Amniotic stem cell (primary cell): ENCODE results near the gene TMPRSS7.

ENCODE experiments used
- DNase-seq: peaks from one replicate; lab custom pipeline; 2025; lab: John Stamatoyannopoulos, UW

Gene TMPRSS7

GRCh38 chr3:112096176-112096575, 61.6 kb downstream of the TMPRSS7 start:
- DNase-seq: no peak

GRCh38 chr3:112097378-112097777, 62.8 kb downstream of the TMPRSS7 start:
- DNase-seq: peak; percentile 97

DNA sequence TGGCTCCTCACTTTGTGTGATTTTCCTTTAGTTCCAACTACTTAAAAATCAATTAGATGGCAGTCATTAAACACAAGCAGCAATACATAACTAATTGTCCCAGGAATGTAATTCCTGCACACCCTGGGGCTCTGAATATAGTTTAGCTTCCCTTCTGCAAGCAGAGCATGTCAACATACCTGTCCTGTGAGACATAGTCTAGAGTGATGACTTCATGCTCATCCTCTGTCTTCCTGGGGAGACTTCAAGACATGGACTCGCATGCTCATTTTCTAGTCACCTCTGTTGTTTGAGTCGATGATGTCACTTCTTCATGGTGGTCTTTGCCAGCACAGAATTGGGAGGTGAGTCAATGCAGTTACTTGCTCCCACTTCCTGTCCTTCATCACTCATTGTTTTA, 67.4 kb downstream of the TMPRSS7 start:
- peak; percentile 26 for DNase-seq

GRCh38 chr3:112104774-112105173, 70.2 kb downstream of the TMPRSS7 start:
- DNase-seq: no peak

DNA sequence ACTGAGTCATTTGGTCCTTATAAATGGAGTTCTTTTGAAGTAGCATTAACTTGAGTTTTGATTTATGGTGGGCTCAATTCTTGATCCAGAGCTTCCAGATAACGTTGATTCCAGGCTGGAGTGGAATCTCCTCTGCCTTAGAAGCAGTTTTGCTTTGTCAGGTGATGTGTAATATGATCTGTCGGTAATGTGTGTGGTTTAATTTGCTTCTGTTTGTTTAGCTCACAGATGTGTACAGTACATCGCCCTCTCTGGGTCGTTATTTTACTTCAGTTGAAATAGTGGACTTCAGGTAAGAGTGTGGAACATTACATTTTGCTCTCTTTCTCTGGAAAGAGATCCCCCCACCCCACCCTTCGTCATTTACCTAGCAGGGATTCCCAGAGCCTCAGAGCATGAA, 74.8 kb downstream of the TMPRSS7 start:
- DNase-seq: no peak

GRCh38 chr3:112111785-112112402, 77.4 kb downstream of the TMPRSS7 start:
- peak; percentile 38 for DNase-seq

GRCh38 chr3:112114576-112115160, 80.1 kb downstream of the TMPRSS7 start:
- no peak for DNase-seq

- DNase-seq: no peak
Measured at GRCh38 chr3:112115161-112115739, 80.7 kb downstream of the TMPRSS7 start.

DNA sequence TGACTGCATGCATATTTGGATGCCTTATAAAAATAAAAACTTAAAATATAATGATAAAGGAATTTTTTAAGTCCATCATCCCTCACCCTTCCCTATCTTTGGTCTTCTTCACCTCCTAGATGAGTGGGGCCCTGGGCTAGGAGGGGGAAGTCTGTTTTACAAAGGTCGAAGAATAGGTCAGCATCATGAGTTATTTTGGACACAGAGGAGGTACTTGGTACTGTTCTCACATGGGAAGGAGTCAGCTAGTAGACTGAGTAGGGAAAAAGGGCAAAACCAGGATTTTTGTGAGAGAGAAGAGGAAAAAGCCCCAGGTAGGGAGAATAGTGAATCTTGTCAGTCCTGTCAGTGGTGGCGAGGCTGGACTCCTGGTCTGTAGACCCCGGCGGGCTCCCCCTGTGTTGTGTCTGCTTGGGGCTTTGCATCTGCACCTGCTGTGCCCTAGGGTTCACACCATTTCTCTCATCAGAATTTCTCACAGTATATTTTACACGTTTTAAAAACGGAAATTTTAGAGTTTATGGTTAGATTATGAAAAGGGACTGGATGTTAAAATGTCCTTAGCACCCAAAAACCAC, 81.4 kb downstream of the TMPRSS7 start:
- DNase-seq: no peak

- DNase-seq: no peak
Measured at GRCh38 chr3:112116748-112117186, 82.2 kb downstream of the TMPRSS7 start.

DNA sequence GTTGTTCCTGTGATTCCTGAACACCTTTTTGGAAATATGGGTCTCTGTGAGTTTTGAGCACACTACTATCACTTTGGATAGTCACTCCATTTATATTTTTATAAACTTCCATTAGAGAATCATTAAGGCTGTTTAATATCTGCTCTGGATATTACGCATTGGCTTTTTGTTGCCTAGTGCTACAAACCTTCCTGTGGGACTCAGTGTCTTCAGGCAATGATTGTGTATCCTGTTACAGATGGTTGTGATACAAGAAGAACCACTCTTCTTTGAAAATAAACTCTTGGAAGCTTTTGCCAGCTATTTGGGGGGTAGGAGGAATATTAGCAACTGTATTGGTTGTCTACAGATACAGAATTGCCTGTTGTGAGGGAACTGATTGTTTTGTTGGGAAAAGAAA, 82.9 kb downstream of the TMPRSS7 start:
- no peak for DNase-seq

GRCh38 chr3:112117841-112118571, 83.5 kb downstream of the TMPRSS7 start:
- DNase-seq: no peak

- no peak for DNase-seq
Measured at GRCh38 chr3:112119962-112120836, 85.7 kb downstream of the TMPRSS7 start.

DNA sequence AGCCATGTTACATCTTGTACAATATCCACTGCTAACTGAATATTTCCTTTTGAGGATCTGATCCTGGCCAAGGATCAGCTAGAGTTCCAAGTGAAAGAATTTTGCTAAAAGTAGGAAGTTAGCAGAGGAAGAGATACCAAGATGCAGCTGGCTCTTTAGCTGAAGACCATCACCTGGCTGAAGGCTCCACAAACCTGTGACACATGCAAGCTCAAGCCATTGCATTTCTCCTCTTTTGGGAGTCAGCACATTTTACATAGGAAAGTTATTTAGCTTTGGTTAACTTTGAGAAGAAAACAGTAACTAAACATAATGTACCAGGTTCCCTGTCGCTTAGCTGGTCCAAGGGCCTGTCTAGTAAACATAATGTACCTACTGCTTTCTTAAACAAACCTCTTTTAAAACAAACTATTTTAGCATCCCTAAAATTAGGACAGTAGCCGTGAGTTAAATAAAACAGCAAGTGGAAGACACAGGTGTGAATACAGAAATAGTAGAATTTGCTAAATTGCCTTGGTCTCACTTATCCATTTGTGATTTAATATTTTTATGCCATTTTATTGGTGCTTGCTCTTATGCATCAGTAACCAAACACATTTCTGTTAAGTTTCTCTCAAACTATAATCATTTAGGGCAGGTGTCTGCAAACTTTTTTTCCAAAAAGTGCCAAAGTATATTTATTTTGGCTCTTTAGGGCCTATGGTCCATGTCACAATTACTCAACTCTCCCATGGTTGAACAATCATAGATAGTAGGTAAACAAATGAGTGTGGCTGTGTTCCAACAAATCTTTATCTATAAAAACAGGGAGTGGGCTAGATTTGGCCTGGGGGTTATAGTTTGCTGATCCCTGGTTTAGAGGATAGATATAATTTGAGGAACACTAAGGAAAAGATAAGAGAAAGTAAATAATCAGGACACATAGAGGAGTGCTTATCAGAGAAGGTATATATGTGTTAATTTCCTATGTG, 87.3 kb downstream of the TMPRSS7 start:
- no peak for DNase-seq

- DNase-seq: no peak
Measured at GRCh38 chr3:112122870-112123269, 88.3 kb downstream of the TMPRSS7 start.

DNA sequence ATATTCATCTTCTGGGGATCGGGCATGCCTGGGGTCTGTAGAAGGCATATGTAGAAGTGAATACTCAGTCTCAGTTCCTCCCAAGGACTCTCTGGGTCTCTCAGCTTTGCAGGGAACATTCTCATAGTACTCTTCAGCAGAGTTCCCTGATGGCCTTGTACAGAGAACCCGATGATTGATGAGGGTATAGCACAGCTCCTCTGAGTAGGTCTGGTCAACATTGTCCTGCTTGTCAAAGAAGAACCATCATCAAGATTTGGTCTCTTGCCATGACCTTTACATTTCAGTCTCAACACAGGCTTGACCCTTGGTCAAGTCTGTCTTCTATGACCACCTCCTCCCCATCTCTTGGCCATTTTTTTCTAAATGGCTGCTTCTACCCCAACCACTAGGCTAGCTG, 89.0 kb downstream of the TMPRSS7 start:
- no peak for DNase-seq

DNA sequence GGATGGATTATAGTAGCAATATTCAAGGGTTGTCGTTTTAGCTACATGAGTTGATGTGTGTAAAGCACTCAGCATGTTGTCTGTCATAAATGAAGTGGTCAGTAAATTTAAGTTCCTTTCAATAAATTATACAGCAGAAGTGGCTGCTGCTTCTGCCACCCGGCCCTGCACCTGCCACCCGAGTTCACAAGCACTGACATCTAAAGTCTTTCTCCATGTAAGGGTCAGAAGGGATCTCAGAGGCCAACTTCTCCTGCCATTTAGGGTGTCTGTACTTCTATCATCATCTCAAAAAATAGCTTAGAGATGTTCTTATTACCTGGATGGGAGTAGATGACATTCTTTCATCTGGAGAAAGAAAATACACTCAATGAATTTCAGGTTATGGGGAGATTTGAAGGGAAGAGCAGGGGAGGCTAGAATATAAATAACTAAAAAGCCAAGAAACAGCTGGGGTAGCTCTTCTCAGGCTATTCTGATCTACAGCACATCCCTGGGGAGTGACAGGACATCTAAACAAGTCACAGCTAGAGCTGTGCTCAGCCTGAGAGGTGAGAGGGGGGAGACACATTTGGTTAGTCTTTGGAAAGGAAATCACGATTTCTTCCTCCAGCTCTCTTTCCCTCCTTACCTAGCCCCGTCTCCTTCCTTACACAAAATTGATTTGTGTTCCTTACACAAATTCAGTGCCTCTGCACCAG, 90.5 kb downstream of the TMPRSS7 start:
- no peak for DNase-seq

GRCh38 chr3:112126511-112126911, 92.0 kb downstream of the TMPRSS7 start:
- DNase-seq: no peak

- DNase-seq: no peak
Measured at GRCh38 chr3:112127522-112128494, 93.3 kb downstream of the TMPRSS7 start.
